Measurements from ENCODE around the gene HJURP.

HJURP gene

GRCh38 chr2:233811732-233812131 is 42.6 kb downstream of the HJURP start:
- Histone ChIP-seq H3K27ac (ENCODE audit: low read depth, low read length) (no peak overlapping the region), H3K9ac (ENCODE audit: low read depth, low read length) (no peak overlapping the region), H3K4me1 (ENCODE audit: control insufficient read depth, insufficient read depth, low read length) (no peaks in the 10 kb centered on the region), H3K9me3 (ENCODE audit: control insufficient read depth, insufficient read depth, low read length) (peaks cover 8% of the 10 kb centered on the region; the same call in 1 of the 2 replicates), H3K36me3 (ENCODE audit: control insufficient read depth, insufficient read depth, low read length) (no peaks in the 10 kb centered on the region), H3K27me3 (ENCODE audit: control insufficient read depth, insufficient read depth, low read length) (no peaks in the 10 kb centered on the region), H3K4me3 (ENCODE audit: low read depth, low read length) (no peak overlapping the region)

- Histone ChIP-seq H3K36me3 (ENCODE audit: control insufficient read depth, insufficient read depth, low read length) (no peaks in the 10 kb centered on the region), H3K4me1 (ENCODE audit: control insufficient read depth, insufficient read depth, low read length) (no peaks in the 10 kb centered on the region), H3K9ac (ENCODE audit: low read depth, low read length) (no peak overlapping the region), H3K4me3 (ENCODE audit: low read depth, low read length) (no peak overlapping the region), H3K9me3 (ENCODE audit: control insufficient read depth, insufficient read depth, low read length) (peaks cover 8% of the 10 kb centered on the region; the same call in 1 of the 2 replicates), H3K27ac (ENCODE audit: low read depth, low read length) (no peak overlapping the region), H3K27me3 (ENCODE audit: control insufficient read depth, insufficient read depth, low read length) (no peaks in the 10 kb centered on the region)
Measured at GRCh38 chr2:233811087-233811486, 43.2 kb downstream of the HJURP start.

GRCh38 chr2:233810385-233810784 is 44.0 kb downstream of the HJURP start:
- no peaks in the 10 kb centered on the region for H3K27me3 ChIP-seq (ENCODE audit: control insufficient read depth, insufficient read depth, low read length)
- peaks cover 8% of the 10 kb centered on the region; the same call in 1 of the 2 replicates for H3K9me3 ChIP-seq (ENCODE audit: control insufficient read depth, insufficient read depth, low read length)
- H3K36me3 ChIP-seq (ENCODE audit: control insufficient read depth, insufficient read depth, low read length): no peaks in the 10 kb centered on the region
- no peaks in the 10 kb centered on the region for H3K4me1 ChIP-seq (ENCODE audit: control insufficient read depth, insufficient read depth, low read length)
- no peak overlapping the region for H3K9ac ChIP-seq (ENCODE audit: low read depth, low read length)
- no peak overlapping the region for H3K27ac ChIP-seq (ENCODE audit: low read depth, low read length)
- H3K4me3 ChIP-seq (ENCODE audit: low read depth, low read length): no peak overlapping the region

GRCh38 chr2:233807966-233808935 is 46.1 kb downstream of the HJURP start:
- Histone ChIP-seq H3K4me1 (ENCODE audit: control insufficient read depth, insufficient read depth, low read length) (no peaks in the 10 kb centered on the region), H3K36me3 (ENCODE audit: control insufficient read depth, insufficient read depth, low read length) (no peaks in the 10 kb centered on the region), H3K27ac (ENCODE audit: low read depth, low read length) (no peak overlapping the region), H3K9me3 (ENCODE audit: control insufficient read depth, insufficient read depth, low read length) (peaks cover 8% of the 10 kb centered on the region; the same call in 1 of the 2 replicates), H3K4me3 (ENCODE audit: low read depth, low read length) (no peak overlapping the region), H3K9ac (ENCODE audit: low read depth, low read length) (no peak overlapping the region), H3K27me3 (ENCODE audit: control insufficient read depth, insufficient read depth, low read length) (no peaks in the 10 kb centered on the region)

- Histone ChIP-seq H3K9me3 (ENCODE audit: control insufficient read depth, insufficient read depth, low read length) (peaks cover 8% of the 10 kb centered on the region; the same call in 1 of the 2 replicates), H3K4me3 (ENCODE audit: low read depth, low read length) (no peak overlapping the region), H3K36me3 (ENCODE audit: control insufficient read depth, insufficient read depth, low read length) (no peaks in the 10 kb centered on the region), H3K9ac (ENCODE audit: low read depth, low read length) (no peak overlapping the region), H3K27me3 (ENCODE audit: control insufficient read depth, insufficient read depth, low read length) (no peaks in the 10 kb centered on the region), H3K4me1 (ENCODE audit: control insufficient read depth, insufficient read depth, low read length) (no peaks in the 10 kb centered on the region), H3K27ac (ENCODE audit: low read depth, low read length) (no peak overlapping the region)
Measured at GRCh38 chr2:233807215-233807865, 47.0 kb downstream of the HJURP start.

- Histone ChIP-seq H3K4me1 (ENCODE audit: control insufficient read depth, insufficient read depth, low read length) (no peaks in the 10 kb centered on the region), H3K9me3 (ENCODE audit: control insufficient read depth, insufficient read depth, low read length) (no peaks in the 10 kb centered on the region; the same call in none of the 2 replicates), H3K9ac (ENCODE audit: low read depth, low read length) (no peak overlapping the region), H3K4me3 (ENCODE audit: low read depth, low read length) (no peak overlapping the region), H3K27me3 (ENCODE audit: control insufficient read depth, insufficient read depth, low read length) (no peaks in the 10 kb centered on the region), H3K27ac (ENCODE audit: low read depth, low read length) (no peak overlapping the region), H3K36me3 (ENCODE audit: control insufficient read depth, insufficient read depth, low read length) (no peaks in the 10 kb centered on the region)
Measured at GRCh38 chr2:233803994-233804393, 50.3 kb downstream of the HJURP start.

- Histone ChIP-seq H3K9me3 (ENCODE audit: control insufficient read depth, insufficient read depth, low read length) (no peaks in the 10 kb centered on the region; the same call in none of the 2 replicates), H3K4me3 (ENCODE audit: low read depth, low read length) (no peak overlapping the region), H3K27me3 (ENCODE audit: control insufficient read depth, insufficient read depth, low read length) (no peaks in the 10 kb centered on the region), H3K9ac (ENCODE audit: low read depth, low read length) (no peak overlapping the region), H3K27ac (ENCODE audit: low read depth, low read length) (no peak overlapping the region), H3K4me1 (ENCODE audit: control insufficient read depth, insufficient read depth, low read length) (no peaks in the 10 kb centered on the region), H3K36me3 (ENCODE audit: control insufficient read depth, insufficient read depth, low read length) (no peaks in the 10 kb centered on the region)
Measured at GRCh38 chr2:233803292-233803911, 50.9 kb downstream of the HJURP start.

- H3K9ac ChIP-seq (ENCODE audit: low read depth, low read length): no peak overlapping the region
Measured at GRCh38 chr2:233802132-233802815, 52.1 kb downstream of the HJURP start.

GRCh38 chr2:233801357-233802131 is 52.8 kb downstream of the HJURP start:
- no peak overlapping the region for H3K4me3 ChIP-seq (ENCODE audit: low read depth, low read length)
- H3K36me3 ChIP-seq (ENCODE audit: control insufficient read depth, insufficient read depth, low read length): no peaks in the 10 kb centered on the region
- no peak overlapping the region for H3K27ac ChIP-seq (ENCODE audit: low read depth, low read length)
- H3K9me3 ChIP-seq (ENCODE audit: control insufficient read depth, insufficient read depth, low read length): peaks cover 6% of the 10 kb centered on the region
- no peak overlapping the region for H3K9ac ChIP-seq (ENCODE audit: low read depth, low read length)
- H3K27me3 ChIP-seq (ENCODE audit: control insufficient read depth, insufficient read depth, low read length): no peaks in the 10 kb centered on the region
- H3K4me1 ChIP-seq (ENCODE audit: control insufficient read depth, insufficient read depth, low read length): no peaks in the 10 kb centered on the region

More at GRCh38 chr2:233802132-233802815, 52.1 kb downstream of the HJURP start:
- Histone ChIP-seq H3K27ac (ENCODE audit: low read depth, low read length) (no peak overlapping the region), H3K4me3 (ENCODE audit: low read depth, low read length) (no peak overlapping the region), H3K4me1 (ENCODE audit: control insufficient read depth, insufficient read depth, low read length) (no peaks in the 10 kb centered on the region), H3K27me3 (ENCODE audit: control insufficient read depth, insufficient read depth, low read length) (no peaks in the 10 kb centered on the region), H3K36me3 (ENCODE audit: control insufficient read depth, insufficient read depth, low read length) (no peaks in the 10 kb centered on the region), H3K9me3 (ENCODE audit: control insufficient read depth, insufficient read depth, low read length) (peaks cover 6% of the 10 kb centered on the region)

- Histone ChIP-seq H3K27me3 (ENCODE audit: control insufficient read depth, insufficient read depth, low read length) (no peaks in the 10 kb centered on the region), H3K27ac (ENCODE audit: low read depth, low read length) (no peak overlapping the region), H3K9ac (ENCODE audit: low read depth, low read length) (no peak overlapping the region), H3K36me3 (ENCODE audit: control insufficient read depth, insufficient read depth, low read length) (no peaks in the 10 kb centered on the region), H3K4me1 (ENCODE audit: control insufficient read depth, insufficient read depth, low read length) (no peaks in the 10 kb centered on the region), H3K9me3 (ENCODE audit: control insufficient read depth, insufficient read depth, low read length) (peaks cover 6% of the 10 kb centered on the region), H3K4me3 (ENCODE audit: low read depth, low read length) (no peak overlapping the region)
Measured at GRCh38 chr2:233800208-233800607, 54.1 kb downstream of the HJURP start.
